Measurements from ENCODE around the gene ZNF496.

GRCh38 chr1:247338723-247339275 lies 7.1 kb upstream of the ZNF496 start:
- no peak for TF ChIP-seq BHLHE40 (IDR thresholded peaks at IDR 0.05; ENCODE audit: borderline replicate concordance)
- TF ChIP-seq ARNT (IDR thresholded peaks at IDR 0.05), result no peak
- no peak for TF ChIP-seq ELF4 (IDR thresholded peaks at IDR 0.05)
- TF ChIP-seq FOXK2 (IDR thresholded peaks at IDR 0.05), result no peak
- TF ChIP-seq HDGF (IDR thresholded peaks at IDR 0.05; ENCODE audit: borderline replicate concordance), result no peak
- TF ChIP-seq SUZ12 (IDR thresholded peaks at IDR 0.05), result no peak
- no peak for TF ChIP-seq TARDBP (IDR thresholded peaks at IDR 0.05)
- TF ChIP-seq SP1 (IDR thresholded peaks at IDR 0.05), result no peak
- no peak for TF ChIP-seq PKNOX1 (IDR thresholded peaks at IDR 0.05)
- TF ChIP-seq FOXM1 (IDR thresholded peaks at IDR 0.05; ENCODE audit: borderline replicate concordance), result no peak
- TF ChIP-seq NFRKB (IDR thresholded peaks at IDR 0.05), result no peak
